Panc1 (cell line): Measurements from ENCODE around the gene SSPN.

Experiments
- CTCF ChIP-seq: fragments of 450-650 bp; IDR thresholded peaks from 2 replicates; pipeline ENCODE4 v1.5.1; 2017; ENCODE audit warnings: mild to moderate bottlenecking
- POLR2AphosphoS5 ChIP-seq: IDR thresholded peaks from 2 replicates; pipeline ENCODE4 v1.6.1; 2012; ENCODE audit warnings: mild to moderate bottlenecking, low read depth, low read length, moderate library complexity
- SIN3A ChIP-seq: IDR thresholded peaks from 2 replicates; pipeline ENCODE4 v1.6.1; 2012; ENCODE audit warnings: low read depth, mild to moderate bottlenecking, low read length, moderate library complexity, borderline replicate concordance; ENCODE audit not compliant: insufficient read depth
- TCF7L2 ChIP-seq: IDR thresholded peaks from 2 replicates; pipeline ENCODE4 v1.6.1; 2011; ENCODE audit warnings: mild to moderate bottlenecking, low read depth, low read length, inconsistent platforms

- no peak for TF ChIP-seq SIN3A
- TF ChIP-seq CTCF, result no peak
- TF ChIP-seq POLR2AphosphoS5, result no peak
- TF ChIP-seq TCF7L2, result no peak
These were observed 84.5 kb downstream of the SSPN start for GRCh38 chr12:26279908-26280307.
